ENCODE measurements around the gene OR1K1.
"Not testable (repeated sequence)": the region's sequence is repeated elsewhere in the genome, so short reads cannot be mapped to it uniquely, and the experiment has no call there.

The OR1K1 gene

GRCh38 chr9:122835313-122835731, 35.4 kb downstream of the OR1K1 start:
- Histone ChIP-seq H3K4me3 (ENCODE audit: control insufficient read depth in 1 of 7, extremely low read depth in 1 of 7, insufficient read depth in 4 of 7, low read depth in 2 of 7, low read length in 6 of 7) (peak overlapping the region in 6 of 7 experiments; percentile 4 to 69 (median 59)), H3K27me3 (replicated peaks in 2 of 5; ENCODE audit: control insufficient read depth in 4 of 5, insufficient read depth in 5 of 5, low read length in 4 of 5) (no peaks in the 10 kb centered on the region), H3K4me1 (ENCODE audit: control extremely low read depth in 1 of 4, control insufficient read depth in 4 of 4, insufficient read depth in 4 of 4, low read length in 3 of 4) (peaks cover 6 to 16% (median 11%) of the 10 kb centered on the region in 4 experiments), H3K27ac (ENCODE audit: insufficient read depth in 1 of 2, low read depth in 1 of 2, low read length in 2 of 2, poor library complexity in 1 of 2, severe bottlenecking in 2 of 2) (peak overlapping the region; percentile 15 to 39), H3K36me3 (ENCODE audit: control insufficient read depth in 4 of 4, insufficient read depth in 4 of 4, low read length in 3 of 4) (no peaks in the 10 kb centered on the region), H3K9me3 (ENCODE audit: control extremely low read depth in 1 of 5, control insufficient read depth in 4 of 5, insufficient read depth in 2 of 5, low read depth in 1 of 5, low read length in 4 of 5) (peaks cover 0 to 4% (median 0%) of the 10 kb centered on the region in 5 experiments)
- 0% methylated on average over 4 of the region's 4 CpGs for WGBS (ENCODE audit: insufficient coverage)
- DNase-seq: peak in 2 of 3 donors; percentile 31 to 52
- CTCF ChIA-PET: interaction anchor here (0.7 to 2.5 kb wide), 20 partner anchors 9 to 161 kb away, joined by 3 to 12 read pairs (median 4); no protein-coding TSS in a partner anchor
- POLR2A ChIA-PET: interaction anchor here (0.5 to 1.5 kb wide), 3 partner anchors 14 to 571 kb away, joined by 3 to 4 read pairs (median 3); partner anchors contain the start of genes MRRF and RBM18

- CTCF ChIA-PET: interaction anchor here (0.9 to 1.9 kb wide), 4 partner anchors 10 to 154 kb away, joined by 3 to 5 read pairs (median 4); partner anchors contain the start of gene PDCL
- Histone ChIP-seq H3K4me3 (ENCODE audit: control insufficient read depth in 1 of 7, extremely low read depth in 1 of 7, insufficient read depth in 4 of 7, low read depth in 2 of 7, low read length in 6 of 7) (no peak overlapping the region), H3K9me3 (ENCODE audit: control extremely low read depth in 1 of 5, control insufficient read depth in 4 of 5, insufficient read depth in 2 of 5, low read depth in 1 of 5, low read length in 4 of 5) (peaks cover 0 to 4% (median 0%) of the 10 kb centered on the region in 5 experiments), H3K4me1 (ENCODE audit: control extremely low read depth in 1 of 4, control insufficient read depth in 4 of 4, insufficient read depth in 4 of 4, low read length in 3 of 4) (peaks cover 6 to 16% (median 11%) of the 10 kb centered on the region in 4 experiments), H3K27me3 (replicated peaks in 2 of 5; ENCODE audit: control insufficient read depth in 4 of 5, insufficient read depth in 5 of 5, low read length in 4 of 5) (no peaks in the 10 kb centered on the region), H3K36me3 (ENCODE audit: control insufficient read depth in 4 of 4, insufficient read depth in 4 of 4, low read length in 3 of 4) (no peaks in the 10 kb centered on the region), H3K27ac (ENCODE audit: insufficient read depth in 1 of 2, low read depth in 1 of 2, low read length in 2 of 2, poor library complexity in 1 of 2, severe bottlenecking in 2 of 2) (no peak overlapping the region)
- WGBS (ENCODE audit: insufficient coverage): 96% methylated on average over 14 of the region's 14 CpGs
- DNase-seq: no peak
- POLR2A ChIA-PET: no interaction called here
Measured at GRCh38 chr9:122837266-122837850, 37.4 kb downstream of the OR1K1 start.

- DNase-seq; H3K36me3 ChIP-seq (ENCODE audit: control insufficient read depth in 4 of 4, insufficient read depth in 4 of 4, low read length in 3 of 4); H3K27me3 ChIP-seq (replicated peaks in 2 of 5; ENCODE audit: control insufficient read depth in 4 of 5, insufficient read depth in 5 of 5, low read length in 4 of 5); H3K4me3 ChIP-seq (ENCODE audit: control insufficient read depth in 1 of 7, extremely low read depth in 1 of 7, insufficient read depth in 4 of 7, low read depth in 2 of 7, low read length in 6 of 7); H3K9me3 ChIP-seq (ENCODE audit: control extremely low read depth in 1 of 5, control insufficient read depth in 4 of 5, insufficient read depth in 2 of 5, low read depth in 1 of 5, low read length in 4 of 5); H3K27ac ChIP-seq (ENCODE audit: insufficient read depth in 1 of 2, low read depth in 1 of 2, low read length in 2 of 2, poor library complexity in 1 of 2, severe bottlenecking in 2 of 2): not testable (repeated sequence)
- peaks cover 6 to 16% (median 11%) of the 10 kb centered on the region in 4 experiments for H3K4me1 ChIP-seq (ENCODE audit: control extremely low read depth in 1 of 4, control insufficient read depth in 4 of 4, insufficient read depth in 4 of 4, low read length in 3 of 4)
- ChIA-PET POLR2A (interaction anchor here (0.6 kb wide), 1 partner anchor 59 kb away, joined by 3 read pairs; no protein-coding TSS in a partner anchor), CTCF (interaction anchor here (0.9 to 1.9 kb wide), 3 partner anchors 11 to 42 kb away, joined by 3 to 5 read pairs (median 5); partner anchors contain the start of gene PDCL)
- 96% methylated on average over 3 of the region's 3 CpGs for WGBS (ENCODE audit: insufficient coverage)
Measured at GRCh38 chr9:122838441-122838840, 38.5 kb downstream of the OR1K1 start.

GRCh38 chr9:122841501-122841900, 41.6 kb downstream of the OR1K1 start:
- WGBS (ENCODE audit: insufficient coverage): 86% methylated on average over 1 of the region's 4 CpGs

GRCh38 chr9:122844137-122844536, 44.2 kb downstream of the OR1K1 start:
- peak in 1 of 3 donors; percentile 27 for DNase-seq
- WGBS (ENCODE audit: insufficient coverage): no CpG with 5 or more reads among the region's 1 CpG
- peaks cover 0 to 2% (median 0%) of the 10 kb centered on the region in 5 experiments for H3K9me3 ChIP-seq (ENCODE audit: control extremely low read depth in 1 of 5, control insufficient read depth in 4 of 5, insufficient read depth in 2 of 5, low read depth in 1 of 5, low read length in 4 of 5)
- POLR2A ChIA-PET: no interaction called here
- H3K27me3 ChIP-seq (replicated peaks in 2 of 5; ENCODE audit: control insufficient read depth in 4 of 5, insufficient read depth in 5 of 5, low read length in 4 of 5): no peaks in the 10 kb centered on the region
- CTCF ChIA-PET: interaction anchor here (2.4 kb wide), 1 partner anchor 9 kb away, joined by 12 read pairs; no protein-coding TSS in a partner anchor
- peaks cover 4 to 37% (median 19%) of the 10 kb centered on the region in 4 experiments for H3K36me3 ChIP-seq (ENCODE audit: control insufficient read depth in 4 of 4, insufficient read depth in 4 of 4, low read length in 3 of 4)
- H3K4me1 ChIP-seq (ENCODE audit: control extremely low read depth in 1 of 4, control insufficient read depth in 4 of 4, insufficient read depth in 4 of 4, low read length in 3 of 4): peaks cover 0 to 10% (median 2%) of the 10 kb centered on the region in 4 experiments
- no peak overlapping the region for H3K27ac ChIP-seq (ENCODE audit: insufficient read depth in 1 of 2, low read depth in 1 of 2, low read length in 2 of 2, poor library complexity in 1 of 2, severe bottlenecking in 2 of 2)
- H3K4me3 ChIP-seq (ENCODE audit: control insufficient read depth in 1 of 7, extremely low read depth in 1 of 7, insufficient read depth in 4 of 7, low read depth in 2 of 7, low read length in 6 of 7): no peak overlapping the region

More at GRCh38 chr9:122841501-122841900, 41.6 kb downstream of the OR1K1 start:
- POLR2A ChIA-PET: no interaction called here
- Histone ChIP-seq H3K4me1 (ENCODE audit: control extremely low read depth in 1 of 4, control insufficient read depth in 4 of 4, insufficient read depth in 4 of 4, low read length in 3 of 4) (peaks cover 0 to 7% (median under 1%) of the 10 kb centered on the region in 4 experiments), H3K36me3 (ENCODE audit: control insufficient read depth in 4 of 4, insufficient read depth in 4 of 4, low read length in 3 of 4) (peaks cover 4 to 14% (median 7%) of the 10 kb centered on the region in 4 experiments), H3K4me3 (ENCODE audit: control insufficient read depth in 1 of 7, extremely low read depth in 1 of 7, insufficient read depth in 4 of 7, low read depth in 2 of 7, low read length in 6 of 7) (no peak overlapping the region), H3K9me3 (ENCODE audit: control extremely low read depth in 1 of 5, control insufficient read depth in 4 of 5, insufficient read depth in 2 of 5, low read depth in 1 of 5, low read length in 4 of 5) (peaks cover 0 to 4% (median 1%) of the 10 kb centered on the region in 5 experiments), H3K27ac (ENCODE audit: insufficient read depth in 1 of 2, low read depth in 1 of 2, low read length in 2 of 2, poor library complexity in 1 of 2, severe bottlenecking in 2 of 2) (no peak overlapping the region), H3K27me3 (replicated peaks in 2 of 5; ENCODE audit: control insufficient read depth in 4 of 5, insufficient read depth in 5 of 5, low read length in 4 of 5) (no peaks in the 10 kb centered on the region)
- CTCF ChIA-PET: interaction anchor here (0.7 to 1.1 kb wide), 3 partner anchors 9 to 14 kb away, joined by 3 to 4 read pairs (median 3); partner anchors contain the start of gene PDCL
- no peak for DNase-seq

- ChIA-PET CTCF (interaction anchor here (2.4 kb wide), 1 partner anchor 10 kb away, joined by 12 read pairs; no protein-coding TSS in a partner anchor), POLR2A (no interaction called here)
- Histone ChIP-seq H3K27me3 (replicated peaks in 2 of 5; ENCODE audit: control insufficient read depth in 4 of 5, insufficient read depth in 5 of 5, low read length in 4 of 5) (no peaks in the 10 kb centered on the region), H3K27ac (ENCODE audit: insufficient read depth in 1 of 2, low read depth in 1 of 2, low read length in 2 of 2, poor library complexity in 1 of 2, severe bottlenecking in 2 of 2) (no peak overlapping the region), H3K4me1 (ENCODE audit: control extremely low read depth in 1 of 4, control insufficient read depth in 4 of 4, insufficient read depth in 4 of 4, low read length in 3 of 4) (peaks cover 0 to 10% (median 2%) of the 10 kb centered on the region in 4 experiments), H3K9me3 (ENCODE audit: control extremely low read depth in 1 of 5, control insufficient read depth in 4 of 5, insufficient read depth in 2 of 5, low read depth in 1 of 5, low read length in 4 of 5) (peaks cover 0 to 2% (median 0%) of the 10 kb centered on the region in 5 experiments), H3K4me3 (ENCODE audit: control insufficient read depth in 1 of 7, extremely low read depth in 1 of 7, insufficient read depth in 4 of 7, low read depth in 2 of 7, low read length in 6 of 7) (no peak overlapping the region), H3K36me3 (ENCODE audit: control insufficient read depth in 4 of 4, insufficient read depth in 4 of 4, low read length in 3 of 4) (peaks cover 7 to 42% (median 24%) of the 10 kb centered on the region in 4 experiments)
- no peak for DNase-seq
- 100% methylated on average over 2 of the region's 3 CpGs for WGBS (ENCODE audit: insufficient coverage)
Measured at GRCh38 chr9:122845116-122845515, 45.2 kb downstream of the OR1K1 start.

Measured in common myeloid progenitor, CD34-positive (primary cell).